Fibroblast of lung (primary cell): Measurements from ENCODE around the gene DNAJB4.

Source experiments
- EZH2 ChIP-seq: IDR thresholded peaks from 2 replicates; pipeline ENCODE4 v1.5.1; 2012; ENCODE audit warnings: low read length, control low read depth, mild to moderate bottlenecking; ENCODE audit errors: missing control alignments
- TF ChIP-seq, protein P1 (sequence below), 2 donors: IDR thresholded peaks in 1 of 2; conservative IDR thresholded peaks in 1 of 2; 1 replicate in 1 of 2; 2 replicates in 1 of 2; pipeline ENCODE4 v1.5.1; 2011 to 2012; ENCODE audit warnings: low read length in 2 of 2, control low read depth in 1 of 2, inconsistent platforms in 1 of 2, low read depth in 1 of 2, mild to moderate bottlenecking in 1 of 2

DNA sequence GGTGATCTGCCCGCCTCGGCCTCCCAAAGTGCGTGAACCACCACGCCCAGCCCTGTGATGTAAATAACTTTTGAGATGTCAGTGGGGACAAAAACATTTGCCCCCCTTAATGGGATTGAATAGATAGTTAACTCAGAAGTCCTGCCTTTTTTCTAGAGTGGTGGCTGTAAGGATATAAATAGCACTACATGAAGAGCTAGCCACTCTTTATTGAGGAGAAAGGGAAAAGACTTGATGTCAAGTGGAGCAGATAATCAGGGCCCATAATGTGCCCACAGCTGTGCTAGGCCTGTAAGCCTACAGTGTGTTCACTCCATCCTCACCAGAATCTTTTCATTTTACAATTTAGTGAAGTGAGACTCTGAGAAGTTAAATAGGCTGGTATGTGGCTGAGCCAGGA lies 44.7 kb downstream of the DNAJB4 start:
- TF ChIP-seq, protein P1, sequence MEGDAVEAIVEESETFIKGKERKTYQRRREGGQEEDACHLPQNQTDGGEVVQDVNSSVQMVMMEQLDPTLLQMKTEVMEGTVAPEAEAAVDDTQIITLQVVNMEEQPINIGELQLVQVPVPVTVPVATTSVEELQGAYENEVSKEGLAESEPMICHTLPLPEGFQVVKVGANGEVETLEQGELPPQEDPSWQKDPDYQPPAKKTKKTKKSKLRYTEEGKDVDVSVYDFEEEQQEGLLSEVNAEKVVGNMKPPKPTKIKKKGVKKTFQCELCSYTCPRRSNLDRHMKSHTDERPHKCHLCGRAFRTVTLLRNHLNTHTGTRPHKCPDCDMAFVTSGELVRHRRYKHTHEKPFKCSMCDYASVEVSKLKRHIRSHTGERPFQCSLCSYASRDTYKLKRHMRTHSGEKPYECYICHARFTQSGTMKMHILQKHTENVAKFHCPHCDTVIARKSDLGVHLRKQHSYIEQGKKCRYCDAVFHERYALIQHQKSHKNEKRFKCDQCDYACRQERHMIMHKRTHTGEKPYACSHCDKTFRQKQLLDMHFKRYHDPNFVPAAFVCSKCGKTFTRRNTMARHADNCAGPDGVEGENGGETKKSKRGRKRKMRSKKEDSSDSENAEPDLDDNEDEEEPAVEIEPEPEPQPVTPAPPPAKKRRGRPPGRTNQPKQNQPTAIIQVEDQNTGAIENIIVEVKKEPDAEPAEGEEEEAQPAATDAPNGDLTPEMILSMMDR (conservative IDR thresholded peaks at IDR 0.05 in 1 of 2, IDR thresholded peaks at IDR 0.05 in 1 of 2; ENCODE audit: low read depth in 1 of 2, low read length in 2 of 2): no peak
- TF ChIP-seq EZH2: no peak
